Keratinocyte (primary cell): ENCODE measurements around the gene CDK15.
"Not testable (repeated sequence)": the region's sequence is repeated elsewhere in the genome, so short reads cannot be mapped to it uniquely, and the experiment has no call there.

Experiments used
- EZH2 ChIP-seq: IDR thresholded peaks from one replicate; pipeline ENCODE4 v1.6.1; 2012; ENCODE audit warnings: inconsistent platforms, mild to moderate bottlenecking, low read length, moderate library complexity
- TF ChIP-seq, protein P1 (sequence below), 3 experiments: IDR thresholded peaks in 1 of 3; conservative IDR thresholded peaks in 1 of 3; optimal IDR thresholded peaks in 1 of 3; 2 replicates in 2 of 3; 3 replicates in 1 of 3; pipeline versions ENCODE3 to v1.5.1; 2011; ENCODE audit warnings: low read length in 3 of 3, mild to moderate bottlenecking in 3 of 3, moderate library complexity in 2 of 3, control low read depth in 1 of 3, inconsistent platforms in 1 of 3; ENCODE audit not compliant: insufficient read depth in 2 of 3; ENCODE audit errors: extremely low read depth in 1 of 3

DNA sequence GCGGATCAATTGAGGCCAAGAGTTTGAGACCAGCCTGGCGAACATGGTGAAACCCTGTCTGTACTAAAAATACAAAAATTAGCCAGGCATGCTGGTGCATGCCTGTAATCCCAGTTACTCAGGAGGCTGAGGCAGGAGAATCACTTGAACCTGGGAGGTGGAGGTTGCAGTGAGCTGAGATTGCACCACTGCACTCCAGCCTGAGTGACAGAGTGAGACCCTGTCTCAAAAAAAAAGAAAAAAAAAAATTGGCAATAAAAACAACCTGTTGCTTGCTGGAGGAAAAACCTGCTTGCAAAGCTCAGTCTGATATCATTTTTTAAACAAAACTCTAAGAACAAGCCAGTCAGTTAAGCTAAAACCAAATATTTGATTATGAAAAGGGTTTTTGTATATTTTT is 38.6 kb downstream of the CDK15 start:
- TF ChIP-seq, protein P1, sequence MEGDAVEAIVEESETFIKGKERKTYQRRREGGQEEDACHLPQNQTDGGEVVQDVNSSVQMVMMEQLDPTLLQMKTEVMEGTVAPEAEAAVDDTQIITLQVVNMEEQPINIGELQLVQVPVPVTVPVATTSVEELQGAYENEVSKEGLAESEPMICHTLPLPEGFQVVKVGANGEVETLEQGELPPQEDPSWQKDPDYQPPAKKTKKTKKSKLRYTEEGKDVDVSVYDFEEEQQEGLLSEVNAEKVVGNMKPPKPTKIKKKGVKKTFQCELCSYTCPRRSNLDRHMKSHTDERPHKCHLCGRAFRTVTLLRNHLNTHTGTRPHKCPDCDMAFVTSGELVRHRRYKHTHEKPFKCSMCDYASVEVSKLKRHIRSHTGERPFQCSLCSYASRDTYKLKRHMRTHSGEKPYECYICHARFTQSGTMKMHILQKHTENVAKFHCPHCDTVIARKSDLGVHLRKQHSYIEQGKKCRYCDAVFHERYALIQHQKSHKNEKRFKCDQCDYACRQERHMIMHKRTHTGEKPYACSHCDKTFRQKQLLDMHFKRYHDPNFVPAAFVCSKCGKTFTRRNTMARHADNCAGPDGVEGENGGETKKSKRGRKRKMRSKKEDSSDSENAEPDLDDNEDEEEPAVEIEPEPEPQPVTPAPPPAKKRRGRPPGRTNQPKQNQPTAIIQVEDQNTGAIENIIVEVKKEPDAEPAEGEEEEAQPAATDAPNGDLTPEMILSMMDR (optimal IDR thresholded peaks at IDR 0.05 in 1 of 3, IDR thresholded peaks at IDR 0.05 in 1 of 3, conservative IDR thresholded peaks at IDR 0.05 in 1 of 3; ENCODE audit: extremely low read depth in 1 of 3, insufficient read depth in 2 of 3, low read length in 3 of 3) = not testable (repeated sequence)
- TF ChIP-seq EZH2 = not testable (repeated sequence)
